NCI-H2029 treated with DMSO at 0.1 percent for 48 hours (cell line): ENCODE data around the gene DPAGT1.
"Not testable (repeated sequence)": the region's sequence is repeated elsewhere in the genome, so short reads cannot be mapped to it uniquely, and the experiment has no call there.

Experiments
- DNase-seq: peaks from one replicate; lab custom pipeline; 2025; lab: John Stamatoyannopoulos, UW

Gene DPAGT1

DNA sequence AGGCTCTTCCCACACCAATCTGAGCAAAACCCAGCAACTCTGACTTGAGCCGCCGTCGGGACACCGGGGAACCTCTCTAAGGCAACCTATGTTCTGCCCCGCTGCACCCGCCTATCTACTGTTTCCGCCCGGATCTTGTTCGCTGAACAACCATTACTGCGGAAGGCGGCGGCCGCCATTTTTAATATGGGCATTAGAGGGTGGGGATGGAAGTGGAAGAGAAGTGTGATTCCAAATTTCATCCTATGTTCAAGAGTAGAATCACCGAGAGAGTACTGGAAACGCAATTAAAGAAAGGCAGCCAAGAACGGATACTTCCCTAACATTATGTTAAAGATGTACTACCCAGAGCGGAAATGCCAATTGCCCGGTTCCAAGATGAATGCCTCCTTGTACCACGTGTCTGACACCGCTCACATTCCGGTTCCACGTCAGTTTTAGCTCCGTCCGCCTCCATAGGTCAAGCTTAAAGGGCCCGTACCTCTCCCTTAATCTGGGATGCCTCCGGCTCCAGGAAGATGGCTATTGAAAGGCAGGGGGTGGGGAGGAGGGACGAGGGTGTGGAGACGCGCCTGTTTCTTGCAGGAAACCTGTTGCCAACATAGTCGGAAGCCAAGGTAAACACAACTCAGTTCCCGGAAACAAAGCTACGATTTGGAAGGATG lies at the start of gene DPAGT1:
Gene DPAGT1, minus strand, starts transcription at position 95 of the 665 bp plus-strand sequence. CDS start 198 bp downstream, outside the sequence.
- peak; percentile 97 for DNase-seq

DNA sequence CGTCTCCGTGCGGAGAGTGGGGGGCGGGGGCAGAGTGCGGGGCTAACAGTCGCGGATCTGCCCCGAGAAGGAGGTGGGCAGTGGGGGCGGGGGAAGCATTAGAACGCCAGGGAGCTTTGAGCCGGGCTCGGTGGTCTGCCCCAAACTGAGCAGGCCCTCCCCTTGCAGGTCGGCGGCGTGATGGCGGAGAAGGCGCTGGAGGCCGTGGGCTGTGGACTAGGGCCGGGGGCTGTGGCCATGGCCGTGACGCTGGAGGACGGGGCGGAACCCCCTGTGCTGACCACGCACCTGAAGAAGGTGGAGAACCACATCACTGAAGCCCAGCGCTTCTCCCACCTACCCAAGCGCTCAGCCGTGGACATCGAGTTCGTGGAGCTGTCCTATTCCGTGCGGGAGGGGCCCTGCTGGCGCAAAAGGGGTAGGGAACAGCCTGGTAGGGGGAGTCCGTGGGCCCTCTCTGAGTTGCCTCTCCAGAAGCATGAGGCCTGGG lies 48.2 kb upstream of the DPAGT1 start:
- no peak for DNase-seq

DNA sequence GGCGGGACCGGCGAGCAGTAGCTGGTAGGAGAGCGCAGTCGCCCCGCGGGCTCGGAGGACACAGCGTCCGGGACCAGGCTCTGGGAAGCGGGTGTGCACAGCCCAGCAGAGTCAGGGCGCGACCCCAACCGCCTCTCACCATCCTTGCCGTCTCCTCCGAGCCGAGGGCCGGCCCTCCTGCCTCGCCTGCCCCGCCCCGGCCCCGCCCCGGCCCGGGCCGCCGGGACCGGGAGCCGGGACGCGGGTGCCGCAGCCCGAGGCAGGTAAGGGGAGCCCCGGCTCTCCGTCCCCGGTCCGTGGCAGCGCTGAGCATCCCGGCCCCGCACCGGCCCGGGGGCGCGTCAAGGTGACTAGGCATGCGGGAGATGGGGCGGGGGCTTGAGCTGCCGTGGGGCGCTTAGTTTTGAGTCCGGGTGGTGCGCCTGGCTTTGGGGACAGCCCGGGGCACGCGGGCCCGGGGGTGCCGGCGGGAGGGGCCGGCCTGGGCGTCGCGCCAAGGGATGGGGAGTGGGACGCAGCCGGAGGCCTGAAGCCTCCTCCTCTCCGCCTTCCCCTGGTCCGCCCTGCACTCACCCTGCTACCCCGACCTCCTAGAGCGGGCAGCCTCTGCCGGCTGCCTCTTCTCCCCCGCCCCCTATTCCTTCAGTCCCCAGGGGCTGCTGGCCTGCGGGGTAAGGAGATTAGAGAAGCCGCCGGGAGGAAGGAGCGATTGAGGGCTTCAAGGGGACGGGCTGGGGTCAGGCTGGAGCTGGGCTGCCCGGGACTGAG lies 47.5 kb upstream of the DPAGT1 start, which contains the start of gene ABCG4:
Gene ABCG4, plus strand, starts transcription at position 35 of the 768 bp plus-strand sequence. CDS start 914 bp downstream, outside the sequence.
- no peak for DNase-seq

DNA sequence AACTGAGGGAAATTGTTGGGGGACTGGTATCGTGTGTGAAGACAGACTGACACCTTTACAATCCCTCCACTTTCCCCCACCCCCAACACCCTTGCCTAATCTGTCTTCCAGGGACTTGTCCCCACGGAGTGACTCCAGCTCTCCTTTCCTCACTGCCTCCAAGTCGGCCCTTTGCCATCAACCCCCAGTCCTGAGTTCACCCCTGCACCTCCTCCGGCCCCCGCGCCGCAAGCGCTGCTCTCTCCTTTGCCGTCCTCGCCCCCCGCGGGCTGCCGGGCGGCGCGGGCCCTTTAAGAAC lies 47.0 kb upstream of the DPAGT1 start:
- no peak for DNase-seq

DNA sequence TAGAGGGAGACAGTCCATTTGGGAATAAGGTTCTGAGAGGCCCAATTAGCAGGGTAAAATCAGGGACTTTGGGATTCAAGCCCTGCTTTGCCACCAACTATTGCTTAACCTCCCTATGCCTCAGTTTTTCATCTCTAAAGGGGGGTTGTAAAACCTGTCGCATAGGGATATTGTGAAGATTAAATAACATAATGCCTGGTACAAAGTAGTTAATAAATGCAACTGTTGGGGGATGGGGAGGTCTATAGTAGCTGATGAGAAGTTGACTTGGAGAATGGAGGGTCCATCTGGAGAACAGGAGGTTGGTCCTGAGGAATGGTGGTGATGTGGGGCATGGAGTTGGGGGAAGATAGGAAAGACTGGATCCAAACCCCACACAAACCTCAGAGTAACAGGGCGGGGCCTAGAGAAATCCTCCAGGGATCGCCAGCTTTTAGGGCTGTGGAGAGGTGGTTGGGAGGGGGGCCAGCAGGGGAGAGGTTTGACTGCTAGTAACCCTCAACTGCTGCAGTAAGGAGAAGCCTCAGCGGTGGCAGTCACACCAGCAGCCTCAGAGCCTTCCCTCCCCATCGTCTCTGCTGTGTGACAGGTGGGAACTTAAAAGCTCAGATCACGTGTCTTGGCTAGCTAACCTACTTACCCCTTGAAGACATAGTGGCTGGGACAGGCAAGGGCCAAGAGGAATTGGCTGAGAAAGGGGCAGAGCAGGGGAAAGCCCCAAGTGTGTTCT lies 46.1 kb upstream of the DPAGT1 start:
- DNase-seq = no peak

DNA sequence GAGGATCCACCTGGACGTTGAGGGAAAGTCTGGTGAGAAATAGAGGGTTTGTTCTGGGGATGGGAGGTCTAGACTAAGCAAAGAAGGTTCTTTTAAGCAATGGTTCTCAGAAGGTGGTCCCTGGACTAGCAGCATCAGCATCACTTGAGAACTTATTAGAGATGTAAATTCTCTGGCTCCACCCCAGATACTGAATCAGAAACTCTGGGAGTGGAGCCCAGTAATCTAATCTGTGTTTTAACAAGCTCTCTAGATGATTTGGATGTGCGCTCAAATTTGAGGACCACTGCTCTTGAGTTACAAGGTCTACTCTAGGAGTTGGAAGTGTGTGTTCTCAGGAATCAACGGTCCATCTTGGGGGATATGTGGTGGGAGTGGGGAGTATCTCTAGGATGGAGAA lies 43.9 kb upstream of the DPAGT1 start:
- no peak for DNase-seq

DNA sequence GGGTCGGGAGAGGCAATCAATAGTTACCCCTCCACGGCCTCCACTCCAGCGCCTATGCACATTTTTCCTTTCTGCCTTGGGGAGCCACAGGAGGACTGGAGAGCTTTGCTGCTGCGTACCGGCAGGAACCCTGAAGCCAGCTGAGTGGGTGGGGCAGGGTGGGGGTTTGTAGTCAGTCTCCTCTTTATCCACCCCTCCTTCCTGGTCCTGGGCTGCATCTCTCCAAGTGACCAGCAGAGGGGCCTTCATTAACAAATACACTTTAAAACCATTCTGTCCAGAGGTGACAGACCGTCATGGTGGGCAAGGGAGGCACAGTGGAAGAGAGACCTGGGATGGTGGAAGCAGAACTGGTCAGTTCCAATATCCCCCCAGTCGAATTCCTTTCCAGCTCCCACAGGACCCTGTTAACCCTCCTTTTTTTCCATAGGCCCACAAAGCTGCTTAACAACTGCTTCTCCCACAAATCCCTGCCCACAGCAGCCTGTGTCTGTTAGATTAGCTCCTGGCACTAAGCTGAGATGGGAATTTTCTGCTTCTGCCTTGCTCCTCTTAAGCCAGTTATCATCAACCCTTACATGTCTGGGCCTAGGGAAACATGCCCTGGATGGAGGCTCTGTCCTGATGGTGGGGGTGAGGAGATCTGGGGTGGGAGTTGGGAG lies 43.3 kb upstream of the DPAGT1 start:
- no peak for DNase-seq

DNA sequence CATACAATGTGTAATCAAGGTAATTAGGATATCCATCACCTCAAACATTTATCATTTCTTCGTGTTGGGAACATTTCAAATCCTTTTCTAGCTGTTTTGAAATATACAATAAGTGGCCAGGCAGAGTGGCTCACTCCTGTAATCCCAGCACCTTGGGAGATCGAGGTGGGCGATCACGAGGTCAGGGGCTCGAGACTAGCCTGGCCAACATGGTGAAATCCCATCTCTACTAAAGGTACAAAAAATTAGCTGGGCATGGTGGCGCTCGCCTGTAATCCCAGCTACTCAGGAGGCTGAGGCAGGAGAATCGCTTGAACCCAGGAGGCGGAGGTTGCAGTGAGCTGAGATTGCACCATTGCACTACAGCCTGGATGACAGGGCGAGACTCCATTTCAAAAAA lies 37.6 kb upstream of the DPAGT1 start:
- DNase-seq = not testable (repeated sequence)

DNA sequence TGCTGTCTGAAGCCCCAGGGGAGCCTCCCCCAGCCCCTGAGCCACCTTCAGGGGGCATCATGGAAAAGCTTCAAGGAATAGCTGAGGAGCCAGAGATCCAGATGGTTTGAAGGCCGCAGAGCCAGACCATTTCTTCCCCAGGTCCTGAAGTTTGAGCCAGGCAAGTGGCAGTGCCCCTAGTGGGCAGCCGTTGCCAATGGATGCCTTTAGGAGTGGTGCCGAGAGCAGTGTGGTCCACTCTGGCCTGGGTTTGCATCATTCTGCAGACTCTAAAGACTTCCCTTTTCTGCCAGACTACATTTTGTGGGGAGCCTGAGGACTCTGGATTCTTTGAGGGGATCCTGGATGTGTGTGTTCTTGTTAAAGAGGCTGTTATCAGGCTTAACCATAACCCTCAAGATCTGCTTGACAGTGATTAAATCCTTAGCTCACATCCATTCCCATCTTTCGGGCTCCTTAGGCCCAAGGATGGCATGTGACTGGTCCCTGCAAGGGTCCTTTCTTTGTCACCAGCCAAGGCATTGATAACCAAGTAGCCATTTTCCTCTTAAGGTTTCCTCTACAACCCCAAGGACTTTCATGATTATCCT lies 32.8 kb upstream of the DPAGT1 start:
- no peak for DNase-seq

DNA sequence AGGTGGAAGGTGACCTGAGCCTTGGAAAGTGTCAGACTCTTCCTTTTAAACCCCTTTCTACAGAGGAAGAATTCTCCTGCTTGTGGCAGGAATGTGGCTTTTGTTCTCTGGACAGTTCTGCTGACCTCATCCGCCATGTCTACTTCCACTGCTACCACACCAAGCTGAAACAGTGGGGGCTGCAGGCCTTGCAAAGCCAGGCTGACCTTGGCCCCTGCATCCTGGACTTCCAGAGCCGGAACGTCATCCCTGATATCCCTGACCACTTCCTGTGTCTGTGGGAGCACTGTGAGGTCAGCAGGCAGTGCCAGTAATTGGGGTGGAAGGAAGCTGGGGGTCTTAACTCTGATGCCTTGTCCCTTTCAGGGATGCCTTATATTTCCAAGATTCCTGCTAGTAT lies 29.0 kb upstream of the DPAGT1 start:
- DNase-seq = no peak

DNA sequence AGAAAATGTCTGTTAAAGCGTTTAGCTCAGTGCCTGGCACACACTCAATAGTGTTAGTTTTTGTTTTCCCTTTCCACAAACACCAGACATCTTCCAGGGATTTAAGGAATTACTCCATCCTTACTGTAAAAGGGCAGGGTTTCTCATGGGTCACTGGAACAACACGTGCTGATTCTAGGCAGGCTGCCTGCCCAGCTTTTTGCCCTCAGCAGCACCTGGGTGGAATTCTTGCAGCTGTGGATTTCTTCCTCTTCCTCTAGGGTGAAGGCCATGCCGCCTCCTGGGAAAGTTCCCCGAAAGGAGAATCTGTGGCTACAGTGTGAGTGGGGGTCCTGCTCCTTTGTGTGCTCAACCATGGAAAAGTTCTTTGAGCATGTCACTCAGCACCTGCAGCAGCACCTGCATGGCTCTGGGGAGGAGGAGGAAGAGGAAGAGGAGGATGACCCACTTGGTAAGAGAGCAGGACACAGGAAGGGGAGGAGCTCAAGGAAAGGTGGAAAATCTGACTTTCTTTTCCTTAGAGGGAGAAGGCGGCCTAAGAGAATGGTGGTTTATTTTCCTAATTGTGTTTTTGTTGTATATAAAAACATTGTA lies 25.1 kb upstream of the DPAGT1 start:
- no peak for DNase-seq

DNA sequence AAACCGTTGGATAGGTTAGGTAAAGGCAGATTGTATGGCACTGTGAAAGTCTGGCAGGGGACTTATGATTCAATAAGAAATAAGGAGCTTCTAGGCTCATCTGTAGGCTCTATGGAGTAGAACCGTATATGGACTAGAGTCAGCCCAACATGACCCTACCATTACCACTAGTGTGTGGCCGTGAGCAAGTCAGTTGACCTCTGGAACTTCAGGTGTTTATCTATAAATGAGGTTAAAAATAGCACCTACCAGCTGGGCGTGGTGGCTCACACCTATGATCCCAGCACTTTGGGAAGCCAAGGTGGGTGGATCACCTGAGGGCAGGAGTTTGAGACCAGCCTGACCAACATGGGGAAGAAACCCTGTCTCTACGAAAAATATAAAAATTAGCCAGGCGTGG lies 24.2 kb upstream of the DPAGT1 start:
- DNase-seq = no peak

DNA sequence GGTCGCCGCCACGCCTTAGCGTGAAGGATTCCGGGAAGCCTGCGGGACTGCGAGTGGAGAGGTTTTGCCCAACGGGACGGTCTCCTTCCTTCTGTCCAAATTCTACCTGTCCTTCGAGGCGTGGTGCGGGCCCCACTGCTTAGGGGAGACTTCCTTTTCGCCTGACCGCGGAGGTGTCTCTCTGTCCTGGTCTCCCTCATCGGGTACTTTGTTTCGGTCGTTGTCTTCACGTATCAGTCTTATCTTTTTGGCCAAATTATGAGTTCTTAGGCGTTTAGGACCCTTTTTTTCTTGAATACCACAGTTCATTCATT lies 20.1 kb upstream of the DPAGT1 start:
- DNase-seq = no peak

DNA sequence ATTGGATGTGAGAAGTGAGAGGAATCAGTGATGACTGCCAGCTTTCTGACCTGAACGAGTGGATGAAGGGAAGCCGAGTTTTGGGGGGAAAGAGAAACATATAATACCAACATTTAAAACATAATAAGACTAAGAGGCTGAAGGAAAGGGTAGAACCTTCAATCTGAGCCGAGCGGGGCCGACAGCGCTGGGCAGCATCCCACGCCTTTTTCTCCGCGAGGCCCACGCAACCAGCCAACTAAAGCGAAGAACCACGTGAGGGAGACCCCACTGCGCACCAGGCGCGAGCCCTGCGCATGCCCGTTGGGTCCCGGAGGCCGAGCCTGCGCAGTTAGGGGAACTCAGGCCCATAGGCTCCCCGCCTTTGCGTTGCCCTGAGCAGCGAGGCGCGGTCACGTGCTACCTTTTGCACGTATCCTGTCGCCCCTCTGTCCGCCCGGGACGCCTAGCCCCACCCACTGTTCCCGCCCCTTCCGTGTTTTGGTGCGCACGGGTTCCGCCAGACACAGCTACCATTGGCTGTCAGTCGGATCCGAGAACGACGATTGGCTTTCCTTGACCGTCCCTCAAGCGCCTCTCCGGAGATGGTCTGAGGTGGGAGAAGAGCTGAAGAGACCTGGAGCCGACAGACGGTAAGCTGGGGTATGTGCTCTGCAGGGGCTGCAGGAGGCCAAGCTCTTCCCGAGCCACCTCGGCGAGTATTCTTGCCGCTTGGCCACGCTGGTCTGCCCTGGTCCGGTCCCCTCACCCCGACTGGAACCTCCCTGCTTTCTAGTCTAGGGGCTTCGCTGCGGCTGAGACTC lies 19.6 kb upstream of the DPAGT1 start, which contains the start of gene HINFP:
Gene HINFP, plus strand, starts transcription at position 573 of the 803 bp plus-strand sequence. CDS start 5,365 bp downstream, outside the sequence.
- DNase-seq = peak; percentile 90

DNA sequence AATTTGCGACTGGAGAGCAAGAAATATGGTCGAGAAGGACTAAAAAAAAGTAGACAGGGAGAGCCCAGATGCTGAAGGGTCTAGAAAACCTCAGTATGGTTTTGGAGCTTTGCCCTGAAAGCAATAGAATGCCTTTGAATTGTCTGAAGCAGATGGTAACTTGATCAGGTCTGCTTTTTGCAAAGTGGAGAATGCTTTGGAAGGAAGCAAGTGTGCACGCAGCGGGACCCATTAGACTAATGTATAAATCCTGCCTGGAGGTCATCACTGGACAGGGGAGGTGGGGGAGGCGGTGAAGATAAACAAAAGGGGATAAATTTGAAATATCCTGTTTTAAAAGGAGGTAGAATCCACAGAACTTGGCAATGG lies 19.0 kb upstream of the DPAGT1 start:
- no peak for DNase-seq

DNA sequence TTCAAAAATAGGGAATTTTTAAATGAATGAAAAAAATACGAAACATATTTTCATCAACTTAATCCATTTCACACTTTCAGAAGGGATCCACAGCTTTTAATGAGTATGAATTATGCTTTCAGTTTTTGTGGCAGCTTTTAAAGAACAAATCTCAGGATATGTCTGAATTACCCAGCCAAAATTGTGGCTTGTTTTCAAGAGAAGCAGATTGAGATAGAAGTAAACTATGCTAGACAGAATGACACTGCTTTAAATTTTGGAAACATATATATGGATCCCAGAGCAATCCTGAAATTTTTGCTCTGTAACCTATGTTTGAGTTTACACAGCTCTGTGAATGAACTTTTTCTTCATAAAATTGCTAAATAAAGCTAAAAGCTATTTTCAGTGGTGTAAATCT lies 17.3 kb upstream of the DPAGT1 start:
- DNase-seq = no peak

DNA sequence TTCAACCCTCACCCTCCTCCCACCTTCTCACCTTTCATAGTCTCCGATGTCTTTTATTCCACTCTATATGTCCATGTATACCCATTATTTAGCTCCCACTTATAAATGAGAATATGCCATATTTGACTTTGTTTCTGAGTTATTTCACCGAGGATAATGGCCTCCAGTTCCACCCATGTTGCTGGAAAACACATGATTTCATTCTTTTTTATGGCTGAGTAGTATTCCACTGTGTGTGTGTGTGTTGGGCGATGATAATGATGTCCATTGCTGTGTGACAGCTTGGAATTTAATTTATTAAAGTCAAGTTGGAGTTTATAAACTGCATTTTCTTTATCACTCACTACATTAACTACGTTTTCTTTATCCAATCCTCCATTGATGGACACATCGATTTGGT lies 16.6 kb upstream of the DPAGT1 start:
- DNase-seq = no peak

DNA sequence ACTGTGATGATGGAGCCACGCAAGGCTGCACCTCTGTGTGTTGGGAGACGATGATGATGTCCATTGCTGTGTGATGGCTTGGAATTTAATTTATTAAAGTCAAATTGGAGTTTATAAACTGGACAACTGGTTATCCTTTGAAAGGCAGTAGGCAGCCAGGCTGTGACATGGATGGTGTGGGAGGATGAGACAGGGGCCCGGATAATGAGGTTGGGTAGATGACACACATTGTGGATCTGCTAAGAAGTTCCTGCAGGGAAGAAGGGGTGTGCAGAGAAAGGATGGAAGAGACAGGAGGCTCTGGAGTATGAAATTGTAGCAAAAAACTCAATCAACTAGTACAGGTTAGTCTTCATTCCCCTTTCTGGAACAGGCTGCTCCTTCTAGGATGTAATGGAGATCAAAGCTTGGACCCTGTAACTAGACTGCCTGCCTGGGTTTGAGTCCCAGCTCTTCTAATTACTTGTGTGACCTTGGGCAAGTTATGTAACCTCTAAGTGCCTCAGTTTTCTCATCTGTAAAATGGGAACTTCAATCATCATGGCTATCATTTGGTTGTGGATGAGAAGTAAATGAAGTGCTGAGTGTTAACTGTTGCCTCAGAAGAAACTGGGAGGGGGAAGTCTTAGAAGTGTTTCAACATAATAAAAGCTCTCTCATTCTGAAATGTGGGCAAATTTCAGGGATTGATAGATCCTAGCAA lies 15.5 kb upstream of the DPAGT1 start:
- no peak for DNase-seq

DNA sequence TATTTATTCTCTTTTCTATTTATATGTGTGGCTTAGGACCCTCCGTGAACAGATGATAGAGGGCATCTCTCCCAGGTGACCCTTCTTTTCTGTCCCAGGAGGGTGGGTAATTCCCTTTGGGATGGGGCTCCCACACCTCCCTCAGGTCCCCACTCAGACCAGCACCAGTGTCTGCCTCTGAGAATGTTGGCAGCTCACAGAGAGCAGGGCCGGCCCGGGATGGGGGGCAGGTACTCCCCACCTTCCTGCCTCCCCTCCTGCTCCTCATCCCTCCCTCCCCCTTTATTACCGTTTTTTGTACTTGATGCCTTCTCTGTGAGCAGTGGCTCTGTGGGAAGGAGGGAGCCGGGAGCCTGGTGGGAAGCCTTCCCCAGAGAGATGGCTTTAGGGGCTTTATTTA lies 14.9 kb upstream of the DPAGT1 start:
- no peak for DNase-seq

DNA sequence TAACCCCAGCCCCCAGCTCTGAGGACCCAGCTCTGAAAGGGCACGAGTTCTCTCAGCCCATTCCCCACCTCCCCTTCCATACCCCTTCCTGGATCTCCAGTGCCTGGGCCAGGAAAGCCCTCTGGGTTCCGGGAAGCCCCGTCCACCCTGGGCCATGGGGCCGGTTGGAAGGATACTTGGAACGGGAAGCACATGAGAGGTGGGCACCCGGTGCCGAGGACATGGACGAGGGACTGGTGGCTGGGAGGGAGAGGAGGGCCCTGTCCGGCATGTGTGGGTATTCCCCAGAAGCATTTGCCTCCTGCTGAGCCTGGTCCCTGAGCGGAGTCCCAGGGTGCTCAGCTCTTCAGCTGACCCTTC lies 14.6 kb upstream of the DPAGT1 start:
- DNase-seq = no peak
